Colon (tissue), 2 donors: Measurements from ENCODE around the gene ASB2.

Experiments
- FAIRE-seq: peaks from 2 replicates; lab custom pipeline; 2012; peaks lifted over from hg19 to GRCh38; lab: Jason Lieb, UNC
- donor health status: control.
- donor health status: control.

ASB2 gene

GRCh38 chr14:94001016-94001415, 24.6 kb upstream of the ASB2 start:
- no peak for FAIRE-seq

GRCh38 chr14:94000267-94000666, 23.9 kb upstream of the ASB2 start:
- no peak for FAIRE-seq

GRCh38 chr14:93999573-93999972, 23.2 kb upstream of the ASB2 start:
- no peak for FAIRE-seq

DNA sequence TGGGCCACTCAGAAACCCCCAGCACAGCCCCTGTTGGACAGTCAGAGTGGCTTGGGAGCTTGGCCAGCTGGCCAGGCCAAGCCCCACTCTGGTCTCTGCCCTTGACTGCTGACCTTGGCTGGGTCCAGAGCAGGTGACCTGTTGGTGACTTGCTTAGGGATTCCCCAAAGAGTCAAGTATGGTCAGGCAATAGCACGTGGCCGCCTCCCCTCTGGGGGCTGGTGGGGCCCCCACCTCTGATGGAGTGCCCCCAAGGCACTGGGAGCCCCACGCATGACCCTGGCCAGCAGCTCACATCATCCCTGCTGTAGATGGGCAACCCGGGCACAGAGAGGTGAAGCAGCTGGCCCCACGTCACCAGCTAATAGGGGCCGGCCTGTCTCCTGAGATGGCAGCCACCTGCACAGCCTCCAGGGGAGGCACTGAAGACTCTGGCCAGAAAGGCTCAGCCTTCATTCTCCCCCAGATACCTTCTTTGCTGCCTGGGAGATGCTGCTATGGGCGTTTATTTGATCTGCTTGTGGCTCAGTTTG, 22.6 kb upstream of the ASB2 start:
- no peak for FAIRE-seq

GRCh38 chr14:93997916-93998870, 21.8 kb upstream of the ASB2 start:
- no peak for FAIRE-seq

DNA sequence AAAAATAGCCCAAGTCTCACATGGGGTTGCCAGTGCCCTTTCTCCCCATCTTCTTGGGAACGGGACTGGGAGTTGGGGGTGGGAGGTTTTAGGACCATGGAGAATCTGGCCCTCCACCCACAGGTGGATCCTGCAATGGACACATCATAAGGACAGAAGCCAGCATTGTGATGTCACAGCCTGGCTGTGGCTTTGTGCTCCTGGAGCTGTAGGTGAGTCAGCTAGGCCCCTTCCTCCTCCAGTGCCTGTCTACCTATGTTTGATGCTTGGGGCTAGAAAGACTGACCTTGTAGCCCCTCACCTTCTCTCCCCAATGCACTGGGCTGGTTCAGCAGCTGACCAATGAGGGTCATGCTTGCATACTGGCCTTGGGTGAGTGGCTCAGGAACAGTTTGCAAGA, 20.7 kb upstream of the ASB2 start, which contains the start of gene CCDC197:
Gene CCDC197, plus strand, starts transcription at position 220 of the 400 bp plus-strand sequence. CDS start 831 bp downstream, outside the sequence.
- FAIRE-seq = no peak

DNA sequence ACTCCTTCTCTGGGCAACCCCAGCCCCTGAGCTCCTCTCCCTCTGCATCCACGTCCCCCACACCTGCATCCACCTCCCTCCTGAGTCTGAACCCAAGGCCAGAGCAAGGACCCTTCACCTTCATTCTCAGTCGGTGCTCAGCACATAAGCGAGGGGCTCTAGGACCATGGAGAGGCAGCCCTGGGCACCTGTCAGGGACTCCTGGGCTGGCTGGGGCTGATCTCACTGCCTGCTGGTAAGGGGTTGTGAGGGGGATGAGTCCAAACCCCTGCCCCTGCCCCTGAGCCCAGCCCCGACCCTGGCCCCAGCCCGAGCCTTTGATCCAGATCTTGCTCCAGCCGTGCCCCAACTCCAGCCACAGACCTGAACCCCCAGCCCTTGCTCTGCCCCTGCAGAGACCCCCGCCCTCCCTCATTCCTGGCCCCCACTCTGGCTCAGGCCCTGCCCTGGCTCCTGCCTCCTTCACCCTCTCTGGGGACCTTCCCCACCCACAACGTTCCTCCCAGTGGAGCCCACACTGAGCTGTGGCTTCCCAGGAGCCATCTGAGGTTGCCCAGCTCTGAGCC, 19.8 kb upstream of the ASB2 start:
- FAIRE-seq = no peak

DNA sequence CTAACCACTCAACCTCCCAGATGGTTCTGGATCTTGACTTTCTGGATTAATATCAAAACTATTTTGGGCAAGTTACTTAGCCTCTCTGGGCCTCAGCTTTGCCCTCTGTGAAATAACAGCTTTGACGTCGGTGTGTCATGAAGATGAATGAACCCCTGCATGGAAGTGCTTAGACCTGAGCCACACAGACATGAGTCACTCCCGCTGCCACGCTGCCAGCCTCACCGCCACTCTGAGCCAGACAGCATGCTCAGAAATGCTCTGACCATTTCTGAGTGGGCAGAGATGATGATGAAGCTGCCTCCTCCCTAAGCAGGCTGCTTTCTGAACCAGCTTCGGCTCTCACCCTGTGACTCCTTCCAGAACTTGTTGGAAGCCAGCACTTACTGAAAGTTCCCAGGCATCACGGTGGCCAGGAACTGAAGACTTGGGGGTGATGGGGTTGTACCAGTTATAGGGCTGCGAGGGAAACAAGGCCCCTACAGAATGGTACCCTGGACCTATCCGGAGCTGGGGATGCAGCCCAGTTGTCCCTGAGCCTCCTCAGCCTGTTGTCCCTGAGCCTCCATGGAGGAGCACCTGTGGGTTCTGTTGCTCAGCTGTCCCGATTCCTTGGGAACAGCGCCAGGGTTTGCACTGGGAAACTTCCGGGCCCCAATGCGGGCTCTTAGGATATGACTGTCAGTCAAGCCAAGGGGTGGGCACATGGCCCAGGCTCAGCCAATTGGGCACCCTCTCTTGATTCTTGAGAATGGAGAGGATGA, 18.7 kb upstream of the ASB2 start:
- FAIRE-seq = no peak

- no peak for FAIRE-seq
Observed at GRCh38 chr14:93993382-93993781, 17.0 kb upstream of the ASB2 start.

GRCh38 chr14:93991649-93992048, 15.3 kb upstream of the ASB2 start:
- FAIRE-seq = no peak

DNA sequence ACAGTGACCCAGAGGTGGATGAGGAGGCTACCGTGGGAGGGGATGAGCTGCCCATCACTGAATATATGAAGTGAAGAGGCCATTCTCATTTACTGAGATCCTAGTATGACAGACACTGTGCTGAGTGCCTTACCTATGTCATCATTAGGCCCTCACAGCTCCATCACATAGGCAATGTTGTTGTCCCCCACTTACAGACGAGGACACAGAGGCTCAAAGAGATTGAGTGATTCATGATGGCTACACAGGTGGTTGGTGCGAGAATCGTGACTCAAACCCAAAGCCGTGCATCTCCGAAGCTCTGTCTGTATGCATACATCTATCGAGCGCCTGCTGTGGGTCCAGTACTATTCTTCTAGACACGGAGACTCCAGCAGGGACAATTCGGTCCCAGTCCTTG, 14.8 kb upstream of the ASB2 start:
- no peak for FAIRE-seq

DNA sequence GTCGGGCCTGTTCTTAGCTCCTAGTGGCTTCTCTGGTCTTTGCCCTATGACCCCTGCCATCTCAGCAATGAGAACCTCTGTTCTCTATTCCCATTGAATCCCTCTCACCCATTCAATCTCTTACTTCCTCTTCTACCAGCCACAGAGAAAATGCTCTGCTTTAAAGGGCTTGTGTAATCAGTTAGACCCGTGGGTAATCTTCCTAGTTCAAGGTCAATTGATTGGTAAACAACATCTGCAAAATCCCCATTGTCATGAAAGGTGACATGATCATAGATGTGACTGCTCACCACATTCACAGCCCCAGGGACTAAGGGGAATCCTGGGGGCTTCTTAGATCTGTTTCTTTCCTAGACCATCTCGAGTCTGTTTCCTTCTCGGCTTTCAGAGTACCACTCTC, 13.6 kb upstream of the ASB2 start:
- no peak for FAIRE-seq

- no peak for FAIRE-seq
Observed at GRCh38 chr14:93987815-93988476, 11.6 kb upstream of the ASB2 start.

DNA sequence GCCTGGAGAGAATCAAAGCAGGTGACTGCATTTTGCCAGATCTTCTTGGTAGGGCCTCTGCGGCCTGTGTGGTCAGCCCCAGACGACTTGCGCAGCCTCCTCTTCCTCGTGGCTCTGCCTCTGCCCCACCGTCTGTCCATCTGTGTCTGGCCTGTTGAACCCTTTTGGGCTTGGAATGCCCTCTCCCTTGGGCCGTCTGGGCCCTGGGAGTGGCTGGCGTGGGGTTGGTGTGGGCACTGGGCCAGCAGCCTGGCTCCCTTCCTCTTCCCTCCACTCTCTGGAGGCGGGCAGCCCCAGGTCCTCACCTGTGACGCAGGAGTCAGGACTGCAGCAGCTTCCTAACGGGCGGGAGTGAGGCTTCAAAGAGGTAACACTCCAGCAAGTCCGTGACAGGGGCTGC, 11.0 kb upstream of the ASB2 start:
- no peak for FAIRE-seq

DNA sequence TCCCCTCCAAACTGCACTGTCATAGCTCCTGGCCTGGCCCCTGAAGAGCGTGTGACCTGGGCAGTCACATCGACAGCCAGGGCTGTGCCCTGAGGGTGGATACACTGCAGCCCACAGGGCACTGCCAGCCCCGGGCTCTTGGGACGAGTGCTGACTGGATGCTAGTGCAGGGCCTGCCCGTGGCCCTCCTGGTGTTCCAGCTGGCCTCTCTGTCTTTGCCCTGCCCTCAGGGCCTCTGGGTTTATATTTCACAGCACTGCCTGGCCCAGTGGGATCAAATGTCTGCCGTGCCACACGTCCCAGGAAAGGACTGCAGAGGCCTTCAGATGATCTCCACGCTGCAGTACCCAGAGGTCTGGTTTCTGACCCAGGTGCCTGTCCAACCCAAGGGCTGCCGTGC, 10.6 kb upstream of the ASB2 start:
- no peak for FAIRE-seq

DNA sequence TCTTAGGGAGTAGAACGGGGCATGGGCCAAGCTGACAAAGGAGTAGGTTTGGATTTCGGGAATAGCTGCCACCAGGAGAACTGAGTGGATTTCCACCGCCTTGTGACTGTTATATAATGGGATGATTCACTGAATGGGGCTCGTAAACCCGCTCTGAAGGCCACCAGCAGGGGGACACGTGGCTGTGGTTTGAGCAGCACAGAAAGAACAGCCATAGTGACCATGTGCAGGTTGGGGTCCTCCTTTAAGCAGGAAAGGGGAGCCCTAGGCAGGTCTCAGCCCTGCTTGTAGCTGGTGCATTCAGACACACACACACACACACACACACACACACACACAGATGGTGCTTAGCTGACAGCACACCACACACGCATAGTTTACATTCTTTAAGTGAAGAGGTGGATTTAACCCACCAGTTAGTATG, 8.6 kb upstream of the ASB2 start:
- no peak for FAIRE-seq

DNA sequence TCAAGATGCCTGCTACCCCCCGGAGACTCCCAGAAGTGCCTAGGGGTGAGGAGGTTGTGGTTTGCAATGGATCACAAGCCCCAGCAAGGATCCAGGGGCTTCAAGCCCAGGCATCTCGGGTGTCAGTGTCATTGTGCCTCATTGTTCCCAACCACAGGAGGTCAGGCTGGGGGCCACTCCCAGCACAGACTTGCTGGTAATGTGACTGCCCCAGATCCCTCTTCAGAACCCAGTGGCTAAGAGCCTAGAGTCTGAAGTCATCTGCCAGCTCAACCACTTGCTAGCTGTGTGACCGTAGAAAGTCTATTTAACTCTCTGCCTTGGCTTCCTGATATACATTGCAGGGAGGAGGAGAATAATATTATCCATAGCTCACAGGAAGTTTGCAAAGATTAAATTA, 7.7 kb upstream of the ASB2 start:
- no peak for FAIRE-seq

GRCh38 chr14:93982230-93983007, 6.0 kb upstream of the ASB2 start:
- no peak for FAIRE-seq

- FAIRE-seq = no peak
Observed at GRCh38 chr14:93981316-93982229, 5.2 kb upstream of the ASB2 start.
